Measurements from ENCODE around the gene ARHGAP6. TPM values are rescaled to one million over a fixed set of nuclear protein-coding genes. Genes with fewer than 3 reads are reported as not detected.

The ARHGAP6 gene
- total RNA-seq, 1 experiment from 2014 or later, result 0.07 TPM

DNA sequence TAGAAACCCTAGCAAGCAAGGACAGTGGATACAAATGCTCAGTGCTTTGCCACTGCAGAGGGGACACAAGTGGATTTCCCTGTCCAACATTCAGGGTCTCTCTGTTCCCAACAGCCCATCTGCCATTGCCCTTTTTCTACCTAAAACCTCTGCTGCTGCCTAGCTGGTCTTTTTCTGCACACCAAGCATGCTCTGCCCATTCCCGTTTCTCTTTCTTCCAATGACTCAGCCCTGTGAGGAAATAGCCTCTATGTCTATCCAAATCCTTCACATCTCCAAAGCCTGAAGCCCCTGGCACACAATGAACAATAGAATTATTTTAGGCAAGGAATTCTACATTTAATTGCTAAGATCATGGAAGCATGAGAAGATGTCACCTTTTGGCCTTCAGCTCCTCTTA is 378.2 kb downstream of the ARHGAP6 start:
- Histone ChIP-seq H2AK5ac (ENCODE audit: insufficient read length, low read length) (no peak overlapping the region), H2BK20ac (ENCODE audit: low read depth, low read length, poor library complexity, severe bottlenecking) (no peak overlapping the region), H3K27ac (ENCODE audit: insufficient read length, low read depth, low read length) (no peak overlapping the region), H4K91ac (ENCODE audit: insufficient read length, low read depth, low read length) (no peak overlapping the region), H3K18ac (ENCODE audit: insufficient read length, low read depth, low read length) (no peak overlapping the region), H3K79me1 (ENCODE audit: insufficient read depth, low read depth, low read length, poor library complexity, severe bottlenecking) (no peaks in the 10 kb centered on the region), H2AFZ (ENCODE audit: low read length) (no peak overlapping the region), H3T11ph (ENCODE audit: low read length) (no peak overlapping the region), H2BK12ac (ENCODE audit: insufficient read length, low read depth, low read length) (no peak overlapping the region), H3K9ac (ENCODE audit: extremely low read depth, insufficient read length, low read length) (no peak overlapping the region), H3K23ac (ENCODE audit: insufficient read length, low read depth, low read length) (no peak overlapping the region), H2BK120ac (ENCODE audit: low read depth, low read length, poor library complexity, severe bottlenecking) (no peak overlapping the region), H3K9me3 (ENCODE audit: control insufficient read depth, low read depth, low read length) (no peaks in the 10 kb centered on the region), H3K56ac (ENCODE audit: insufficient read length, low read depth, low read length) (no peak overlapping the region), H2BK15ac (ENCODE audit: low read depth, low read length) (no peak overlapping the region), H4K20me1 (ENCODE audit: control insufficient read depth, insufficient read depth, insufficient read length) (no peaks in the 10 kb centered on the region), H3K14ac (ENCODE audit: insufficient read depth, low read length) (no peak overlapping the region), H3K27me3 (ENCODE audit: insufficient read depth, low read length) (no peaks in the 10 kb centered on the region), H3K79me2 (ENCODE audit: insufficient read depth, low read length) (no peaks in the 10 kb centered on the region), H4K8ac (replicated peaks; ENCODE audit: insufficient read length, low read depth, low read length) (no peak overlapping the region), H2BK5ac (ENCODE audit: insufficient read length, low read length) (no peak overlapping the region), H4K5ac (ENCODE audit: insufficient read length, low read depth, low read length) (no peak overlapping the region), H3K23me2 (ENCODE audit: insufficient read length, low read depth, low read length, poor library complexity, severe bottlenecking) (no peaks in the 10 kb centered on the region), H3K4ac (ENCODE audit: low read depth, low read length) (no peak overlapping the region), H3K4me1 (ENCODE audit: insufficient read depth, low read length) (no peaks in the 10 kb centered on the region), H3K4me2 (ENCODE audit: insufficient read depth, insufficient read length, low read length) (no peak overlapping the region)
- H3K4me3 Mint-ChIP-seq, result no peak overlapping the region
- TF ChIP-seq, protein P1, sequence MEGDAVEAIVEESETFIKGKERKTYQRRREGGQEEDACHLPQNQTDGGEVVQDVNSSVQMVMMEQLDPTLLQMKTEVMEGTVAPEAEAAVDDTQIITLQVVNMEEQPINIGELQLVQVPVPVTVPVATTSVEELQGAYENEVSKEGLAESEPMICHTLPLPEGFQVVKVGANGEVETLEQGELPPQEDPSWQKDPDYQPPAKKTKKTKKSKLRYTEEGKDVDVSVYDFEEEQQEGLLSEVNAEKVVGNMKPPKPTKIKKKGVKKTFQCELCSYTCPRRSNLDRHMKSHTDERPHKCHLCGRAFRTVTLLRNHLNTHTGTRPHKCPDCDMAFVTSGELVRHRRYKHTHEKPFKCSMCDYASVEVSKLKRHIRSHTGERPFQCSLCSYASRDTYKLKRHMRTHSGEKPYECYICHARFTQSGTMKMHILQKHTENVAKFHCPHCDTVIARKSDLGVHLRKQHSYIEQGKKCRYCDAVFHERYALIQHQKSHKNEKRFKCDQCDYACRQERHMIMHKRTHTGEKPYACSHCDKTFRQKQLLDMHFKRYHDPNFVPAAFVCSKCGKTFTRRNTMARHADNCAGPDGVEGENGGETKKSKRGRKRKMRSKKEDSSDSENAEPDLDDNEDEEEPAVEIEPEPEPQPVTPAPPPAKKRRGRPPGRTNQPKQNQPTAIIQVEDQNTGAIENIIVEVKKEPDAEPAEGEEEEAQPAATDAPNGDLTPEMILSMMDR (conservative IDR thresholded peaks at IDR 0.05), result no peak
- WGBS (ENCODE audit: extremely low coverage, insufficient read length, low lambda C conversion rate), result no CpG with 5 or more reads among the region's 1 CpG
- no peak for DNase-seq
- peaks cover 0 to 2% (median 0%) of the 10 kb centered on the region in 3 experiments; a peak in 3 of 7 replicates for H3K36me3 Mint-ChIP-seq (ENCODE audit: insufficient read depth in 1 of 3, low read depth in 3 of 3)
- no peak overlapping the region for H3K27ac Mint-ChIP-seq
- peaks cover 59 to 64% of the 10 kb centered on the region in 2 experiments for H3K9me3 Mint-ChIP-seq
- H3K27me3 Mint-ChIP-seq (ENCODE audit: low read depth), result no peaks in the 10 kb centered on the region; the same call in none of the 2 replicates
- H3K4me1 Mint-ChIP-seq, result no peaks in the 10 kb centered on the region

Data from H9 (cell line).